ENCODE data around the gene LGALS12.
"Not testable (repeated sequence)": the region's sequence is repeated elsewhere in the genome, so short reads cannot be mapped to it uniquely, and the experiment has no call there.

The LGALS12 gene

DNA sequence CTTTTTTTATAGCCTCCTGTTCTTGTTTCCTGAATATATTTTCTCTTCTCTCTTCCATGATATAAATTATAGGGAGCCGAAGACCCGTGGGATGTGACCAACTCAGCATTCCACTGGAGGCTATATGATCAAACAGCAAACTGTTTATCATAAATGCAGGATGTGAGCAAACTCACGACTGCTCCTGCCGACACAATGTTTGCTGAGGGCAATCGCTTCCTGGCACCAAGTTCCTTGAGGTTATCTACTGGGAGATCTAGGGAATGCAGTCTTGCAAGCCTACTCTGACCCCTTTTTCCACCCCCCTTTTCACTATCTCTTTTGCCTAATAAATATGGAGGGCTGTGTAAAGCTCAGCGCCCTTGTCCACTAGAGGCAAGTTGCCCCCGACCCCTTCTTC is 17.3 kb downstream of the LGALS12 start:
- Histone ChIP-seq H3K27me3 (ENCODE audit: insufficient read depth, low read length) (no peaks in the 10 kb centered on the region), H3K9ac (ENCODE audit: low read depth, low read length) (no peak overlapping the region), H3K9me3 (ENCODE audit: insufficient read depth, low read depth, low read length) (peaks cover 11% of the 10 kb centered on the region), H3K36me3 (ENCODE audit: insufficient read depth, low read depth, low read length) (no peaks in the 10 kb centered on the region), H3K4me1 (ENCODE audit: insufficient read depth, low read length) (peaks cover 6% of the 10 kb centered on the region; the same call in 1 of the 2 replicates), H3K4me3 (ENCODE audit: low read length) (no peak overlapping the region), H3K27ac (ENCODE audit: low read length) (no peak overlapping the region)

- H3K4me3 ChIP-seq (ENCODE audit: low read length) = peak overlapping the region; percentile 3; the same call in 1 of the 2 replicates
These were observed 21.8 kb downstream of the LGALS12 start for GRCh38 chr11:63527667-63528066.

DNA sequence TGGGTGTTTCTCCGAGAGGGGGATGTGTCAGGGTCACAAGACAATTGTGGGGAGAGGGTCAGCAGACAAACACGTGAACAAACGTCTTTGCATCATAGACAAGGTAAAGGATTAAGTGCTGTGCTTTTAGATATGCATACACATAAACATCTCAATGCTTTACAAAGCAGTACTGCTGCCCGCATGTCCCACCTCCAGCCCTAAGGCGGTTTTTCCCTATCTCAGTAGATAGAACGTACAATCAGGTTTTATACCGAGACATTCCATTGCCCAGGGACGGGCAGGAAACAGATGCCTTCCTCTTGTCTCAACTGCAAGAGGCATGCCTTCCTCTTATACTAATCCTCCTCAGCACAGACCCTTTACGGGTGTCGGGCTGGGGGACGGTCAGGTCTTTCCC is 22.3 kb downstream of the LGALS12 start:
- not testable (repeated sequence) for H3K27ac ChIP-seq (ENCODE audit: low read length)

More at GRCh38 chr11:63527667-63528066, 21.8 kb downstream of the LGALS12 start:
- H3K9ac ChIP-seq (ENCODE audit: low read depth, low read length) = peak overlapping the region; percentile 47
- H3K27me3 ChIP-seq (ENCODE audit: insufficient read depth, low read length) = no peaks in the 10 kb centered on the region
- H3K9me3 ChIP-seq (ENCODE audit: insufficient read depth, low read depth, low read length) = peaks cover 11% of the 10 kb centered on the region
- H3K4me1 ChIP-seq (ENCODE audit: insufficient read depth, low read length) = peaks cover 33% of the 10 kb centered on the region
- H3K36me3 ChIP-seq (ENCODE audit: insufficient read depth, low read depth, low read length) = no peaks in the 10 kb centered on the region
- H3K27ac ChIP-seq (ENCODE audit: low read length) = peak overlapping the region; percentile 7

DNA sequence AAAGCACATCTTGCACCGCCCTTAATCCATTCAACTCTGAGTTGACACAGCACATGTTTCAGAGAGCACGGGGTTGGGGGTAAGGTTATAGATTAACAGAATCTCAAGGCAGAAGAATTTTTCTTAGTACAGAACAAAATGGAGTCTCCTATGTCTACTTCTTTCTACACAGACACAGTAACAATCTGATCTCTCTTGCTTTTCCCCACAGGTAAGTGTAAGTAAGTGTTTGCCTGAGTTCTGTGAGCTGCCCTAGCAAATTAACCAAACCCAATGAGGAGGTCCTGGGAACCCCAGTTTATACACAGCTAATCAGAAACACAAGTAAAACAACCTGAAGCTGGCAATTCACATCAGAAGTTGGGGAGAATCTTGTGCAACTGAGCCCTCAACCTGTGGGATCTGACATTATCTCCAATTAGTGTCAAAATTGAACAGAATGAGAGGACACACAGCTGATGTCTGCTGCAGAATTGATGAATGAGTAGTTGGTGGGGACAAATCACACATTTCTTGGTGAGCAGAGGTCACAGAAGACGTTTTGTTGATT is 22.9 kb downstream of the LGALS12 start:
- peaks cover 42% of the 10 kb centered on the region for H3K4me1 ChIP-seq (ENCODE audit: insufficient read depth, low read length)
- H3K27ac ChIP-seq (ENCODE audit: low read length) = peak overlapping the region; percentile 50
- not testable (repeated sequence) for H3K36me3 ChIP-seq (ENCODE audit: insufficient read depth, low read depth, low read length); H3K27me3 ChIP-seq (ENCODE audit: insufficient read depth, low read length); H3K9me3 ChIP-seq (ENCODE audit: insufficient read depth, low read depth, low read length)
- H3K4me3 ChIP-seq (ENCODE audit: low read length) = peak overlapping the region; percentile 20; the same call in 1 of the 2 replicates
- peak overlapping the region; percentile 74 for H3K9ac ChIP-seq (ENCODE audit: low read depth, low read length)

More for the DNA sequence above, 22.3 kb downstream of the LGALS12 start:
- H3K27me3 ChIP-seq (ENCODE audit: insufficient read depth, low read length); H3K9ac ChIP-seq (ENCODE audit: low read depth, low read length); H3K36me3 ChIP-seq (ENCODE audit: insufficient read depth, low read depth, low read length); H3K4me3 ChIP-seq (ENCODE audit: low read length): not testable (repeated sequence)
- peaks cover 38% of the 10 kb centered on the region for H3K4me1 ChIP-seq (ENCODE audit: insufficient read depth, low read length)
- H3K9me3 ChIP-seq (ENCODE audit: insufficient read depth, low read depth, low read length) = peaks cover 11% of the 10 kb centered on the region

- peak overlapping the region; percentile 74 for H3K9ac ChIP-seq (ENCODE audit: low read depth, low read length)
- H3K4me3 ChIP-seq (ENCODE audit: low read length) = peak overlapping the region; percentile 21
- H3K4me1 ChIP-seq (ENCODE audit: insufficient read depth, low read length) = peaks cover 42% of the 10 kb centered on the region
- H3K36me3 ChIP-seq (ENCODE audit: insufficient read depth, low read depth, low read length); H3K27me3 ChIP-seq (ENCODE audit: insufficient read depth, low read length); H3K9me3 ChIP-seq (ENCODE audit: insufficient read depth, low read depth, low read length): not testable (repeated sequence)
- H3K27ac ChIP-seq (ENCODE audit: low read length) = peak overlapping the region; percentile 50
These were observed 23.5 kb downstream of the LGALS12 start for GRCh38 chr11:63529373-63529772.

GRCh38 chr11:63530021-63530420 is 24.1 kb downstream of the LGALS12 start:
- peak overlapping the region; percentile 74 for H3K9ac ChIP-seq (ENCODE audit: low read depth, low read length)

GRCh38 chr11:63531074-63531792 is 25.3 kb downstream of the LGALS12 start:
- not testable (repeated sequence) for H3K27me3 ChIP-seq (ENCODE audit: insufficient read depth, low read length); H3K9me3 ChIP-seq (ENCODE audit: insufficient read depth, low read depth, low read length); H3K36me3 ChIP-seq (ENCODE audit: insufficient read depth, low read depth, low read length)
- peaks cover 42% of the 10 kb centered on the region for H3K4me1 ChIP-seq (ENCODE audit: insufficient read depth, low read length)
- peak overlapping the region; percentile 69 for H3K9ac ChIP-seq (ENCODE audit: low read depth, low read length)
- H3K27ac ChIP-seq (ENCODE audit: low read length) = peak overlapping the region; percentile 45
- H3K4me3 ChIP-seq (ENCODE audit: low read length) = peak overlapping the region; percentile 46

More at GRCh38 chr11:63530021-63530420, 24.1 kb downstream of the LGALS12 start:
- H3K27me3 ChIP-seq (ENCODE audit: insufficient read depth, low read length) = no peaks in the 10 kb centered on the region
- H3K4me1 ChIP-seq (ENCODE audit: insufficient read depth, low read length) = peaks cover 42% of the 10 kb centered on the region
- peak overlapping the region; percentile 81 for H3K27ac ChIP-seq (ENCODE audit: low read length)
- H3K9me3 ChIP-seq (ENCODE audit: insufficient read depth, low read depth, low read length) = no peaks in the 10 kb centered on the region
- no peaks in the 10 kb centered on the region for H3K36me3 ChIP-seq (ENCODE audit: insufficient read depth, low read depth, low read length)
- peak overlapping the region; percentile 21; the same call in 1 of the 2 replicates for H3K4me3 ChIP-seq (ENCODE audit: low read length)

GRCh38 chr11:63532117-63532516 is 26.2 kb downstream of the LGALS12 start:
- Histone ChIP-seq H3K4me3 (ENCODE audit: low read length) (peak overlapping the region; percentile 46), H3K4me1 (ENCODE audit: insufficient read depth, low read length) (peaks cover 42% of the 10 kb centered on the region), H3K27ac (ENCODE audit: low read length) (peak overlapping the region; percentile 45), H3K9ac (ENCODE audit: low read depth, low read length) (peak overlapping the region; percentile 60), H3K27me3 (ENCODE audit: insufficient read depth, low read length) (no peaks in the 10 kb centered on the region), H3K9me3 (ENCODE audit: insufficient read depth, low read depth, low read length) (no peaks in the 10 kb centered on the region), H3K36me3 (ENCODE audit: insufficient read depth, low read depth, low read length) (no peaks in the 10 kb centered on the region)

DNA sequence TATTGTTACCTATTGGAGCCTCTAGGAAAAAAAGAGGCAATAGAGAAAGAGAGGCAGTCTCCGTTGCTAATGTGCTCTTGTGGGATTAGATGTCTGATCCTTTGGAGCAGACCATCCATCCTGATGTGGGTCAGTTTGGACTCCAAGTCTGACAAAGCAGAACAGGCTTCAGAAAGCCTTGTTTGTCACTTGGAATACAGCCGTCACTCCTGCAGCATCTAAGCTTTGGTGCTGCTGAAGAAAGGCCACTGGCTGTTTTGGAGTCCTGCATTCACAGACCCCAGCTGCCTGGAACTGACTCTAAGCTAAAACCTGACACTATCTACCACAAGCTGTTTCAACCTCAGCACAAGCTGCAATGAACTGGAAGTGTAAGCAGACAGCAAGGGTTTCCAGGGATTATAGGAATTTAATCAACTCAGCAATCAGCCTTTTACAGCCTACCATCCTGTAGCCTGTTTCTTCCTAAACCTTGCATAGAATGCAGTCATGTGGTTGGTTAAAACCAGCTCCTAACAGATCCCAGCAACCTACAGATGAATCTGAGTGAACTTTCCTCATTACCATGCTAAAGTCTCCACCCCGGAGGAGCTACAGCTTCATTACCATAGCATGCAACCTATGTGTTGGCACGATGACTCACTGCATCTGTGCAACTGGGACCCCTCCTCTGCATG is 27.1 kb downstream of the LGALS12 start:
- 0 out of 2 replicates have a peak overlapping the region, but pooled peaks have one; percentile 14 for H3K9ac ChIP-seq (ENCODE audit: low read depth, low read length)
- no peaks in the 10 kb centered on the region for H3K36me3 ChIP-seq (ENCODE audit: insufficient read depth, low read depth, low read length)
- peak overlapping the region; percentile 13 for H3K27ac ChIP-seq (ENCODE audit: low read length)
- peak overlapping the region; percentile 46; the same call in 1 of the 2 replicates for H3K4me3 ChIP-seq (ENCODE audit: low read length)
- peaks cover 36% of the 10 kb centered on the region for H3K4me1 ChIP-seq (ENCODE audit: insufficient read depth, low read length)
- H3K27me3 ChIP-seq (ENCODE audit: insufficient read depth, low read length) = no peaks in the 10 kb centered on the region
- no peaks in the 10 kb centered on the region for H3K9me3 ChIP-seq (ENCODE audit: insufficient read depth, low read depth, low read length)

- no peak overlapping the region for H3K4me3 ChIP-seq (ENCODE audit: low read length)
- no peak overlapping the region for H3K9ac ChIP-seq (ENCODE audit: low read depth, low read length)
- H3K27ac ChIP-seq (ENCODE audit: low read length) = no peak overlapping the region
- no peaks in the 10 kb centered on the region for H3K9me3 ChIP-seq (ENCODE audit: insufficient read depth, low read depth, low read length)
- no peaks in the 10 kb centered on the region for H3K36me3 ChIP-seq (ENCODE audit: insufficient read depth, low read depth, low read length)
- peaks cover 32% of the 10 kb centered on the region for H3K4me1 ChIP-seq (ENCODE audit: insufficient read depth, low read length)
- no peaks in the 10 kb centered on the region for H3K27me3 ChIP-seq (ENCODE audit: insufficient read depth, low read length)
These were observed 28.2 kb downstream of the LGALS12 start for GRCh38 chr11:63534076-63534475.

DNA sequence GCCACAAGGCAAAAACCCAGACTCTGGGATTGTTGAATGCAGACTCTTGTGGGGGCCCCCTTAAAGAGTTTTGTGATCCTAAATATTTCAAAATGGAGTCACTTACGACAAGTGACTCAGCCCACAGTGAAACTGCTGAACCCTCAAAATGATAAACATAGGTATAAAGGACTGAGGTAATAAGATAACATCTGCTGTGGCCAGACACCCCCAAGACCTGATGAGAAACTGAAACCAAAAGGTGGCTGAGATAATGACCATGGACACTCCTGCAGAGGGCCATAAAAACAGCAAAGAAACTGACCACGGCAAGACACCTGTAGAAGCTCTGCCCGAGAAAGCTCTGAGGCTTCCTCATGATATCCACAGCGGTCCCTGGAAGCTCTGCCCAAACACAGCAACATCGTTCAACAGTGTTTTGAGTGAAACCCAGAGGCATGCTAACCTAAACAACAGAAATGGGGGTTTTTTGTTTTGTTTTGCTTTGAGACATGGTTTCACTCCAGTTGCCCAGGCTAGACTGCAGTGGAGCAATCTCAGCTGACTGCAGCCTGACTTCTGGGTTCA is 29.1 kb downstream of the LGALS12 start:
- H3K27ac ChIP-seq (ENCODE audit: low read length) = no peak overlapping the region
- H3K4me3 ChIP-seq (ENCODE audit: low read length) = no peak overlapping the region
- H3K36me3 ChIP-seq (ENCODE audit: insufficient read depth, low read depth, low read length) = no peaks in the 10 kb centered on the region
- no peaks in the 10 kb centered on the region for H3K27me3 ChIP-seq (ENCODE audit: insufficient read depth, low read length)
- H3K9me3 ChIP-seq (ENCODE audit: insufficient read depth, low read depth, low read length) = no peaks in the 10 kb centered on the region
- peaks cover 25% of the 10 kb centered on the region for H3K4me1 ChIP-seq (ENCODE audit: insufficient read depth, low read length)
- no peak overlapping the region for H3K9ac ChIP-seq (ENCODE audit: low read depth, low read length)
